ENCODE results near the gene NFIA.

The NFIA gene

DNA sequence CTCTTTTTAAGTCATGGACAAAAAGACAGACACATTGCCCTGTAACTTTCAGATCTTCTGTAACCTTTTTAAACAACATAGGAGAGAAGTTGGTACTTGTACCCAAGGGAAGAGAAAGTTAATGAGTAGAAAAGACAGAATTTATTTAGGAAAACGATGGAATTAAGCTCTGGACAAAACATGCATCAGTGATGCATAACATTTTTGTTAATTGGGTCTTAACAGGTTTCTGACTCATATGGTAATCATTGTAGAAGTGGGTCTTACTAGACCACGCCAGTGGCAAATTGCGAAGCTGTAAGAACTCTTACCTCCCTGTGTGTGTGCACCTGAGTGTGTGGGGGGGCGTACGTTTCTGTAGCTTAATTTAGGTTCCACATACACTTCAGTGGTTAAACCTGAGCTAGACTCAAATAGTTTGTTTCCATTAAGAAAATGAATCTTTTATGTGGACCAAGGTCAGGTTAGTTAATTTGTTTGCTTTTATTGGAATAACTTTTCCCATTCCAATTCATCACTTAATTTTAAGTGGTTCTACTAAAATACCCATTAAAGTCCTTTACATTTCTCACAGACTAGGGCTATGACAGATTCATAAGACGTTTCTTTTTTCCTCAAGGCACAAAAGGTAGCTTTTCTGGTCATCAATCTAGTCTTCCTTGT lies 48.1 kb downstream of the NFIA start:
- no peak for DNase-seq (ENCODE audit: low spot score)

DNA sequence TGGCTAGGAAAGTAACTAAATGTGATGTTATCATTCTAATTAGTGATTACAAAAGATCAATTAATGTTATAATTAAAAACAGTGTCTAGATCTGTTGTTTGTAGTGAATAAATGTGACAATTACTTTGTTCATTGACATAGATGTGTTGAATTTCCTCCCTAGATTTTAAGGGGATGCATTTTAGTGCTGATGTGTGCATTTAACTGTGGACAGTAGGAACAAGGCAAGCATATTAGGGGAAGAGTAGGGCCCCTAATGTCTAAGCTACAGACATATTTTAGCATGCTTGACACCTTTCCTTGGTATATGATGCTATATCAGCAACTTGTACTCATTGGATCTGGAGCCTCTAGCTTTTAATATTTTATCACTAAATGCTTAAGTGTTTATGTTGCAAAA lies 48.9 kb downstream of the NFIA start:
- DNase-seq (ENCODE audit: low spot score): no peak

DNA sequence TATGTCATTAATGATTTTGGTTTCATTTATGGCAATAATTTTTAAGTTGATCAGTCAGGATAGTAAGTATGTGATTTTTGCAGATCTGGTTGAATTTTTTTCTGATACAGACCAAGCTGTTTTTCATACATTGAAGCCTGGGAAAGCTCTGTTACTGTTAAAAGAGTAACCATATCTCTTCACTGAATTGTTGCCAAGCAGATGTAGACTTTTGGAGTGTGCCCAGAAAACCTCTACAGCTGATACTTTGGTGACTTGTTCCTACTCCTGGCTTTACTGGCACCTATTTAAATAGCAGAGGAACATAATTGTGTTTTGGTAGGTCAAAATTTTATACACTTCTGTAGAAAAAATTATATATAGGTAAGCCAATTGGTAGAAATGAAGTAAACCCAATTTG lies 49.4 kb downstream of the NFIA start:
- peak; percentile 58 for DNase-seq (ENCODE audit: low spot score)

DNA sequence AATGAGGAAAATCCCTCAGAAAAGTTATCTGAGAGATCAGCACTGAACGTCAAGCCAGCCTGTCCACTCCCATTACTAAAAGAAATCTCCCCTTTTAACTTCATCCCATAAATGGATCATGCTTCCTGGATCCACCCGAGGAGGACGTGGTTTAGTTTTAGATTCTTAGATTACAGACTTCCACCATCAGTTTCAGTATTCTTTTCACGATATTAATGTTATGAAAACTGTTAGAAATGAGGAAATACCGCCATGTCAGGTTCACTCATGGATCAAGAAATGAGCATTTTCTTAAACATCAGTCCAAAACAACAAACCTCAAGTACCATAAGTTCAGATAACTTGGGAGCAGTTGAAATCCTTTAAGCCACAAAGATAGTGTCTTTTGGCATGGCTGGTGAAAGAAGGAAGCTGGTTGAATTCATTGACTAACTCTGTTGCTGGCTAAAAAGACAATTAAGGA lies 49.8 kb downstream of the NFIA start:
- peak; percentile 31 for DNase-seq (ENCODE audit: low spot score)

- no peak for DNase-seq (ENCODE audit: low spot score)
Observed at GRCh38 chr1:61132645-61133334, 50.4 kb downstream of the NFIA start.

DNA sequence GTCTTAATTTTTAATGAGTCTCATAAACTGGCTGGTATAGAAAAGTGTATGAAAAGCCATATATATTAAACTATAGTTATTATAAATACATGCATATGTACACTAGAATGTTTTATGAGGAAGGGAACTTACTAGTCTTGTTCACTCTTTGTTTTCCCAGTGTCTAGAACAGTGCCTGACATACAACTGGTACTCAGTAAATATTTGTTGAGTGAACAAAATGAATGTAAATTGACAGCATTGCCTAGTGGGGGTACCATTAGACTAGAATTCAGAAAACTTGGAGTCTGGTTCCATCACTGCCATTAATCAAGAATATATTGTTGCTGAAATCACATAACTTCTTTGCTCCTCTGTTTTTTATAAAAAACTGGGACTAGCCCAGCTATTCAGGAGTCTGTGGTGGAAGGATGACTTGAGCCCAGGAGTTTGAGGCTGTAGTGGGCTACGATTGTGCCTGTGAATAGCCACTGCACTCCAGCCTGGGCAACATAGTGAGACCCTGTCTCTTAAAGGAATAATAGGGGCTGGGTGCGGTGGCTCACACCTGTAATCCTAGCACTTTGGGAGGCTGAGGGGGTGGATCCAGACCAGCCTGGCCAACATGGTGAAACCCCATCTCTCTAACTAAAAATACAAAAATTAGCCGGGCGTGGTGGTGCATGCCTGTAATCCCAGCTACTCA lies 51.1 kb downstream of the NFIA start:
- no peak for DNase-seq (ENCODE audit: low spot score)

DNA sequence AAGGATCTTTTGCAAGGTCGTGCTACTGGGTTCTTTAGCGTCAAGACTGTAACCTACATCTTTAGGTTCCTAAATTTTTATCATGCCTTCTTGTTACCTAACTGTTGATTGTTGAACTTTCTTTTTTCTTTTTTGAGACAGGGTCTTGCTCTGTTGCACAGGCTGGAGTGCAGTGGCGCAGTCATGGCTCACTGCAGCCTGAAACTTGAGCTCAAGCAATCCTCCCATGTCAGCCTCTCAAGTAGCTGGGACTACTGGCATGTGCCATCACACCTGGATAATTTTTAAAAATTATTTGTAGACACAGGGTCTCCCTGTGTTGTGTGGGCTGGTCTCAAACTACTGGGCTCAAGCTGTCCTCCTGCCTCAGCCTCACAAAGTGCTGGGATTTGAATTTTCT lies 52.9 kb downstream of the NFIA start:
- DNase-seq (ENCODE audit: low spot score): no peak

DNA sequence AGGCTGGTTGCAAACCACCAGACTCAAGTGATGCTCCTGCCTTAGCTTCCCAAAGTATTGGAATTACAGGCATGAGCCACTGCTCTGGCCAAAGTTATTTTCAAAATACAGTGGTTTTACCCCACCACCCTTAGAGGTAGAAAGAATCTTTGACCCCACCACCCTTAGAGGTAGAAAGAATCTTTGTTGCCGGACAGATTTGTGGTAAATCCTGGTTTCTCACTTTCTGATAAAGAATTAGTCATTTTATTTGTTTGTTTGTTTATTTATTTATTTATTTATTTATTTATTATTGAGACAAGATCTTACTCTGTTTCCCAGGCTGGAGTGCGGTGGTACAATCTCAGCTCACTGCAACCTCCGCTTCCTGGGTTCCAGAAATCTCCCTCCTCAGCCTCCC lies 55.9 kb downstream of the NFIA start:
- no peak for DNase-seq (ENCODE audit: low spot score)

DNA sequence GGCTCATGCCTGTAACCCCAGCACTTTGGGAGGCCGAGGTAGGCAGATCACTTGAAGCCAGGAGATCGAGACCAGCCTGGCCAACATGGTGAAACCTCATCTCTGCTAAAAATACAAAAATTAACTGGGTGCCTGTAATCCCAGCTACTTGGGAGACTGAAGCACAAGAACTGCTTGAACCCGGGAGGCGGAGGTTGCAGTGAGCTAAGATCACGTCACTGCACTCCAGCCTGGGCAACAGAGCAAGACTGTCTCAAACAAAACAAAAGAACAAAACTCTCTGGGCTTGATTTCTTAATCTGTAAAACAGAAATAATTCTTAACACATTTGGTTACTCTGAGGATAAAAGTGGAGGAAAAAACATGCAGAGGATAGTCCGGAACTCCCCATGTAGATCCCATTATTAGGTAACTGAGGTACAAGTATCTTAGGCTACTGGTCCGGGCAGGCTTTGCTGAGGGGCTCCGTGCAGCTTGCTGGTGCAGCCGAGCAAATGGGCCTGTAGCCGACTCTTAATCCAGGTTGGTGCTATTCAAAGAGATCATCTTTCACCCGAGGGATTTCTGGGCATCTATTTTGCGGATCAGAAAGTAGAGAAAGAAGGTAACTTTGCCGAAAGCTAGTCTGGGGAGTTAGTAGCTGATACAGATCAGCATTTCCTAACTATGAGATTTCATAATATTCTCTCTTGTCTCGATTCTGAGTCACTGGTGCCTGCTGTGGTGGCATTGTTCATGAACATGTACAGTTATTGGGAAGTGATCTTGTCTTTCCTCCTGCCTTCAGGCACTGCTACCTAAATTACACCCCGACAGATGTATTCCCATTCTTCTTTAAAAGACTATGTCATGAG lies 56.8 kb downstream of the NFIA start:
- DNase-seq (ENCODE audit: low spot score): no peak

DNA sequence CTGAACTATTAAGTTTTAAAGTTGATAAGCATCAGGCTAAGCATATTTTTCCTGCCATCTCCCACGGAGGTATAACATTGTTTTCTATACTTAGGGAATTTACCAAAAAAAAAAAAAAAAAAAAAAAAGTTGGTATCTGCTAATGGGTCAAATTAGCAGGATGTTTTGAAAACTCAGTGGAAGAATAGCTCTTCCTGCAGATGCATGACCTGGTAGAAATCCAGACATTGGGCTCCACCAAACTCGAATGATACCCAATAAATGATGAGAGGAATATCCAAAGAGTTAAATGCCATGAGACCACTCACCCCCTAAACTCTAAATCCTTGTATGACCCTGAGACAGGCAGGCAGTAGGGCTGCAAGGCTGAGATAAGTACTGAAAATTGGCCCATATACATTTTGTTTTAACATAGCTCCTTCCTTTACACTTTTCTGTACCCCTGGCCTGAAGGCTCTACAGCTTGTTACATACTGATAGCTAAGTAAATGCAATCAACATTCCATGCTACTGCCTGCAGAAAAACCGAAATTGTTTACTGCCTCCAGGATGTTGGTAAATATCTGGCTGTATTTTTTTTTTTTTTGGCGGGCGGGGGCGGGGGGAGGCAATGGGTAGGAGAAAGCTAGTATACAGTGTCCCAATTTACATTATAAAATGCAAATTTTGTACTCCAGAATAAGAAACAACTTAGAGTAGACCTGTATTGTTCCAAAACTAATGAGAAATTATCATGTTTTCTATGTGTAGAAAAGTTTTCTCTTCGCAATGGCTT lies 57.6 kb downstream of the NFIA start:
- DNase-seq (ENCODE audit: low spot score): peak; percentile 60

GRCh38 chr1:61140778-61141177 lies 58.4 kb downstream of the NFIA start:
- peak; percentile 36 for DNase-seq (ENCODE audit: low spot score)

- DNase-seq (ENCODE audit: low spot score): peak; percentile 62
Observed at GRCh38 chr1:61141288-61142042, 59.1 kb downstream of the NFIA start.

GRCh38 chr1:61142043-61142440 lies 59.7 kb downstream of the NFIA start:
- no peak for DNase-seq (ENCODE audit: low spot score)

GRCh38 chr1:61142726-61143500 lies 60.6 kb downstream of the NFIA start:
- DNase-seq (ENCODE audit: low spot score): no peak

DNA sequence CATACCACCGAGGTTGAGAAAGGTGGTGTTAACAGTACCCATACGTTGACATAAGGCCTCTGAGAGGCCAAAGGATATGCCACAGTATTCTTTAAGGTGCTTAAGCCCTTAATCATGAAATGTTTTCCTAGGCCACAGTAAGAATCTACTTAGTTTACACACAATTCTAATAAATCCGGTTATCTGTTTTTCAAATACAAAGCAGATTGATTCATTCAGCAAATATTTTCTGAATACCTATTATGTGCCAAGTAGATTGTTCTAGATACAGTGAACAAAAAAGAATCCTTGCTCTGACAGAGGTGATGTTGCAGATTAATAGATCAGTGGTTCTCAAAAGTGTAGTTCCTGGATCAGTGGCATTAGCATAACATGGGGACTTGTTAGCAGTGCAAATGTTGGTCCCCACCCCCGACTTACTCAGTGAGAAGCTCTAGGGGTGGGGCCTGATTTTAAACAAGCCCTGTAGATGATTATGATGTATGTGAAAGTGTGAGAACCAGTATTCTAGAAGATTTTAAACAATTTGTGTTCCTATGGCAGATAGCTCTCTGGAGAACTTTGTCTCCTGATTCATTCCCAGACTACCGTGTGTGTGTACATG lies 61.6 kb downstream of the NFIA start:
- peak; percentile 29 for DNase-seq (ENCODE audit: low spot score)

DNA sequence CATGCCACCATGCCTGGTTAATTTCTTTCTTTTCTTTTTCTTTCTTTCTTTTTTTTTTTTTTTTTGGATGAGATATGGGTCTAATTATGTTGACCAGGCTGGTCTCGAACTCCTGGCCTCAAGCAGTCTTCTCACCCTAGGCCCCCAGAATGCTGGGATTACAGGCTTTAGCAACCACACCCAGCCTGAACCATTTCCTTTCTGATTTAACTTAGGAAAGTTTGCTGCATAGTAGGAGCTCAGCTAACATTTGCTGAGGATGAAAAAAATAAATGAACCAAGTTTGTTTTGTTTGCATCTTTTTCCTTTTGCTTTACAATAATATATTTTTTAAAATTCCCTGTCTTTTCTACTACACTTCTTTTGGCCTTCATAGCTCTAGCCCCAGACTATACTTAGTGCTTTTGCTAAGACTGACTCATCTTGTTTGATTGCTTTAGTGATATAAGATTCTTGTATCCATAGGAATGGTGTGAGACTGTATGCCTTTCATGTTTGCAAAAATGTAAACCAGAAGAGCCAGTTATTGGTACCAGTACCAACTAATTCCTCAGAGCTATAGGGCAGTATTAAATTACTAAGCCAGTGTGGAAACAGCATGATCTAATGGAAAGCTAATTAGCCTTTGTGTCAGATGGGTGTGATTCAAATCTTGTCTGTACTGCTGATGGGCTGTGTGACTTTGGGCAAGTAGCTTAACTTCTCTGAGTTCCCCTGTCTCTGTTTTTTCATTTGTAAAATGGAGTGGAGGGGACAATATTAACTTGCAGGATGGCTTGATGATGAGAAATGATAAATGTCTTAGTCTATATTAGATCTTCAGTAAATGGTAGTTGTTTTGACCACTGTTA lies 66.9 kb downstream of the NFIA start:
- DNase-seq (ENCODE audit: low spot score): no peak

DNA sequence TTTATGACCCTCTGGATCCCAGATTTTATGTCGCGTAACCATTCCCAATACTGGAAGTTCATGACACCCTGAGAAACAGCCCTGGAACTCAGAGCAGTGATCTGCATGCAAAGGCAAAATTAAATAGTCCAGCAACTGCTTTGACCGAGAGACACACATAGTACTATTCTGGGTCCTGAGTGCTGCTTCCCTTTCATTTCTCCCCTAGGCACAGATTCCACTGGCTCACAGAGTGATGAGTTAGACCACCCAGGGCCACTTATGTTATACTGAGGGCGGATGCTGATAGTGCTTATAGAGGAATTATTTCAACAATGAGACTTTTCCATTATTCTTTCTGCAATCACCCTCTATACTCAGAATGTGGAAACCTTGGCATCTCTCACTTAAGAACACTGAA lies 69.2 kb downstream of the NFIA start:
- no peak for DNase-seq (ENCODE audit: low spot score)

GRCh38 chr1:61152066-61152465 lies 69.7 kb downstream of the NFIA start:
- no peak for DNase-seq (ENCODE audit: low spot score)

All from hematopoietic multipotent progenitor cell treated with erythropoietin and hydrocortisone succinate and interleukin-3 and kit ligand, for 17 days (in vitro differentiated cells).